ENCODE data around the gene RPA1. TPM values are rescaled to one million over a fixed set of nuclear protein-coding genes. Genes with fewer than 3 reads are reported as not detected.

The RPA1 gene
- total and polyA plus RNA-seq, 2 of the 4 experiments (the other 2 are of a cell fraction): 38.4 to 48.2 TPM

- H2BK120ac ChIP-seq (ENCODE audit: low read depth, low read length): no peak overlapping the region
- H3K36me3 ChIP-seq (ENCODE audit: control insufficient read depth, insufficient read depth, low read length): peaks cover 7% of the 10 kb centered on the region
- WGBS, 2 experiments (ENCODE audit: extremely low coverage in 2 of 2, insufficient read length in 1 of 2): 86% methylated on average over 4 of the region's 23 CpGs; no CpG with 5 or more reads in 1 of the 2 experiments
- H3K23ac ChIP-seq (ENCODE audit: low read depth, low read length): no peak overlapping the region
- no peak overlapping the region for H3K18ac ChIP-seq (ENCODE audit: low read depth, low read length)
- dilution Hi-C loops (cut with HindIII; ENCODE audit: low sequenced_read_pairs, unreplicated experiment) (no loop called here), in situ Hi-C loops (cut with MboI; ENCODE audit: low sequenced_read_pairs) (no loop called here), intact Hi-C loops (cut with micrococcal nuclease) (no loop called here)
- H3K14ac ChIP-seq (replicated peaks; ENCODE audit: low read depth, low read length): no peak overlapping the region
- no peak overlapping the region for H2BK5ac ChIP-seq (ENCODE audit: low read depth, low read length, poor library complexity, severe bottlenecking)
- no peaks in the 10 kb centered on the region for H3K9me3 ChIP-seq (ENCODE audit: control insufficient read depth, insufficient read depth, low read length)
- 0 out of 2 replicates have a peak, but pooled peaks cover 4% of the 10 kb centered on the region for H3K4me1 ChIP-seq (ENCODE audit: control insufficient read depth, insufficient read depth, low read length)
- H3K4me3 ChIP-seq (ENCODE audit: insufficient read depth, low read depth, low read length): no peak overlapping the region
- no peak overlapping the region for H2AK9ac ChIP-seq (replicated peaks; ENCODE audit: low read depth, low read length, poor library complexity)
- no peak overlapping the region for H3K27ac ChIP-seq (ENCODE audit: insufficient read depth, low read length)
- H2BK20ac ChIP-seq (ENCODE audit: low read depth, low read length): no peak overlapping the region
- ChIA-PET POLR2A (ENCODE audit: unreplicated experiment) (interaction anchor here (0.6 kb wide), 1 partner anchor 422 kb away, joined by 5 read pairs; no protein-coding TSS in a partner anchor), CTCF (no interaction called here)
- no peak overlapping the region for H4K8ac ChIP-seq (ENCODE audit: low read depth in 2 of 2, low read length in 2 of 2)
- H3K4me2 ChIP-seq (ENCODE audit: low read depth, low read length): no peak overlapping the region
- H4K5ac ChIP-seq (ENCODE audit: low read depth, low read length): no peak overlapping the region
- no peak for DNase-seq
- no TSS peak for BruUV-seq (replicated peaks)
- H3K9me1 ChIP-seq (ENCODE audit: insufficient read depth, low read length): no peaks in the 10 kb centered on the region
- no peak for ATAC-seq (ENCODE audit: low read depth)
- no peak overlapping the region for H3K56ac ChIP-seq (ENCODE audit: extremely low read depth, insufficient read depth, low read length)
- no peaks in the 10 kb centered on the region for H4K20me1 ChIP-seq (ENCODE audit: insufficient read depth, low read length)
- TF ChIP-seq MAFK (IDR thresholded peaks at IDR 0.05; ENCODE audit: low read depth, low read length) (no peak), SMC3 (IDR thresholded peaks at IDR 0.05; ENCODE audit: low read depth, low read length) (no peak), RAD21 (IDR thresholded peaks at IDR 0.05; ENCODE audit: low read length) (no peak), POLR2A (IDR thresholded peaks at IDR 0.05; ENCODE audit: low read depth, low read length) (no peak), CHD1 (IDR thresholded peaks at IDR 0.05; ENCODE audit: low read depth, low read length) (no peak), MAZ (IDR thresholded peaks at IDR 0.05; ENCODE audit: borderline replicate concordance, low read depth, low read length) (no peak), MXI1 (IDR thresholded peaks at IDR 0.05; ENCODE audit: borderline replicate concordance, low read depth, low read length) (no peak), NFE2L2 (IDR thresholded peaks at IDR 0.05; ENCODE audit: low read depth, low read length) (no peak), RFX5 (IDR thresholded peaks at IDR 0.05; ENCODE audit: low read depth, low read length) (no peak), CEBPB (IDR thresholded peaks at IDR 0.05; ENCODE audit: low read depth, low read length) (no peak), RCOR1 (IDR thresholded peaks at IDR 0.05; ENCODE audit: insufficient replicate concordance, low read length) (no peak), ELK1 (IDR thresholded peaks at IDR 0.05; ENCODE audit: borderline replicate concordance, low read depth, low read length) (no peak), BHLHE40 (IDR thresholded peaks at IDR 0.05; ENCODE audit: low read depth, low read length) (no peak), FOS (IDR thresholded peaks at IDR 0.05; ENCODE audit: low read depth, low read length) (no peak)
- TF ChIP-seq, protein P1, sequence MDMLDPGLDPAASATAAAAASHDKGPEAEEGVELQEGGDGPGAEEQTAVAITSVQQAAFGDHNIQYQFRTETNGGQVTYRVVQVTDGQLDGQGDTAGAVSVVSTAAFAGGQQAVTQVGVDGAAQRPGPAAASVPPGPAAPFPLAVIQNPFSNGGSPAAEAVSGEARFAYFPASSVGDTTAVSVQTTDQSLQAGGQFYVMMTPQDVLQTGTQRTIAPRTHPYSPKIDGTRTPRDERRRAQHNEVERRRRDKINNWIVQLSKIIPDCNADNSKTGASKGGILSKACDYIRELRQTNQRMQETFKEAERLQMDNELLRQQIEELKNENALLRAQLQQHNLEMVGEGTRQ (IDR thresholded peaks at IDR 0.05; ENCODE audit: low read depth, low read length): no peak
- no peak overlapping the region for H4K91ac ChIP-seq (ENCODE audit: insufficient read depth, low read depth, low read length)
- H3K79me1 ChIP-seq (ENCODE audit: low read depth in 1 of 2, low read length in 2 of 2): peaks cover 8 to 16% of the 10 kb centered on the region in 2 experiments
- no peak overlapping the region for H2AFZ ChIP-seq (replicated peaks; ENCODE audit: low read length, poor library complexity)
- no peak overlapping the region for H2BK15ac ChIP-seq (ENCODE audit: low read depth, low read length)
- H3K9ac ChIP-seq (ENCODE audit: low read depth, low read length): no peak overlapping the region
- H3K27me3 ChIP-seq (ENCODE audit: control insufficient read depth, insufficient read depth, low read length): no peaks in the 10 kb centered on the region
- no peak overlapping the region for H2AK5ac ChIP-seq (ENCODE audit: low read depth, low read length)
- no peak overlapping the region for H3K4ac ChIP-seq (ENCODE audit: low read depth, low read length)
Measured at GRCh38 chr17:1792495-1793446, 37.0 kb upstream of the RPA1 start.

All from IMR-90 (cell line).